GM12878 (cell line): Measurements from ENCODE around the gene MICAL3. TPM values are rescaled to one million over a fixed set of nuclear protein-coding genes. Genes with fewer than 3 reads are reported as not detected.

ENCODE experiments used
- ATAC-seq: fragments of 200-7000 bp; cut with Tn5 transposase; 3 replicates; pipeline ENCODE4 v1.9.1; 2020; ENCODE audit warnings: mild to moderate bottlenecking, moderate library complexity
- BruUV-seq: library from RNA; stranded (reverse); fragments of 400-500 nt; replicated peaks from 2 replicates; lab custom pipeline; 2021; lab: Mats Ljungman, UMichigan
- CTCF ChIA-PET: fragments of 300-600 bp; sonication (Branson Sonifier 250); formaldehyde crosslinking; extraction: SDS; loops from one replicate; lab custom pipeline; 2021; ENCODE audit warnings: inconsistent platforms; lab: Yijun Ruan, JAX
- POLR2A ChIA-PET: fragments of 350-600 bp; formaldehyde crosslinking; extraction: SDS; loops from one replicate; lab custom pipeline; 2021; ENCODE audit warnings: inconsistent platforms; lab: Charles Lee
- RAD21 ChIA-PET: fragments of 300-600 bp; sonication (Branson Sonifier 250); formaldehyde crosslinking; loops from one replicate; lab custom pipeline; 2023; ENCODE audit warnings: antibody characterized with exemption; ENCODE audit not compliant: unreplicated experiment; lab: Charles Lee
- SMC1A ChIA-PET: fragments of 300-600 bp; sonication (Branson Sonifier 250); formaldehyde crosslinking; loops from one replicate; lab custom pipeline; 2023; ENCODE audit not compliant: unreplicated experiment, uncharacterized antibody; lab: Charles Lee
- DNase-seq: peaks from one replicate; pipeline ENCODE4 v3.0.0-alpha.2; 2011; ENCODE audit warnings: low read depth, low spot score
- FAIRE-seq: peaks from 3 replicates; lab custom pipeline; 2011; peaks lifted over from hg19 to GRCh38; lab: Jason Lieb, UNC
- H2AFZ ChIP-seq: 2 replicates; pipeline ENCODE4 v1.6.0; 2011; ENCODE audit warnings: low read depth, low read length, control low read depth; ENCODE audit not compliant: control insufficient read depth
- H3K27ac ChIP-seq: 2 replicates; pipeline ENCODE4 v1.5.1; 2011; ENCODE audit warnings: control low read depth; ENCODE audit not compliant: control insufficient read depth, insufficient read depth
- H3K27me3 ChIP-seq, 2 experiments: replicated peaks in 1 of 2; 2 replicates each; pipeline versions ENCODE4 v1.6.0 to v1.6.1; 2011; ENCODE audit warnings: low read length in 1 of 2; ENCODE audit not compliant: control insufficient read depth in 2 of 2, insufficient read depth in 2 of 2
- H3K36me3 ChIP-seq, 2 experiments: 2 replicates each; pipeline ENCODE4 v1.5.1; 2011; ENCODE audit warnings: low read length in 1 of 2; ENCODE audit not compliant: control insufficient read depth in 2 of 2, insufficient read depth in 2 of 2
- H3K4me1 ChIP-seq: 2 replicates; pipeline ENCODE4 v1.6.1; 2011; ENCODE audit warnings: mild to moderate bottlenecking, low read length, moderate library complexity, mixed read lengths; ENCODE audit not compliant: control insufficient read depth, insufficient read depth
- H3K4me2 ChIP-seq: 2 replicates; pipeline ENCODE4 v1.6.0; 2011; ENCODE audit warnings: control low read depth; ENCODE audit not compliant: control insufficient read depth, insufficient read depth
- H3K4me3 ChIP-seq: fragments of 200-600 bp; sonication (generic); 2 replicates; pipeline ENCODE4 v1.5.1; 2016
- H3K79me2 ChIP-seq: 2 replicates; pipeline ENCODE4 v1.6.0; 2011; ENCODE audit warnings: low read length; ENCODE audit not compliant: control insufficient read depth, insufficient read depth
- H3K9ac ChIP-seq: 2 replicates; pipeline ENCODE4 v1.8.0; 2011; ENCODE audit warnings: low read length, control low read depth, mixed read lengths; ENCODE audit not compliant: control insufficient read depth, insufficient read depth
- H3K9me3 ChIP-seq: replicated peaks from 3 replicates; pipeline ENCODE4 v1.5.1; 2011; ENCODE audit warnings: mild to moderate bottlenecking, low read length; ENCODE audit not compliant: control insufficient read depth, insufficient read depth
- H4K20me1 ChIP-seq: 2 replicates; pipeline ENCODE4 v1.6.0; 2011; ENCODE audit not compliant: control insufficient read depth, insufficient read depth
- DPF2 ChIP-seq: fragments of 450-650 bp; IDR thresholded peaks from 2 replicates; pipeline ENCODE4 v1.6.1; 2017; ENCODE audit warnings: mild to moderate bottlenecking
- FOXK2 ChIP-seq: fragments of 450-650 bp; IDR thresholded peaks from 2 replicates; pipeline ENCODE4 v1.6.1; 2017; ENCODE audit warnings: mild to moderate bottlenecking, moderate library complexity
- MAX ChIP-seq: IDR thresholded peaks from 2 replicates; pipeline ENCODE4 v1.6.1; 2012; ENCODE audit warnings: low read depth, low read length, improper control_type of control experiment
- NR2C2 ChIP-seq: IDR thresholded peaks from 2 replicates; pipeline ENCODE4 v1.6.1; 2011; ENCODE audit warnings: borderline replicate concordance, low read depth; ENCODE audit not compliant: control insufficient read depth, insufficient read length
- POU2F2 ChIP-seq: IDR thresholded peaks from 3 replicates; pipeline ENCODE4 v1.6.1; 2011; ENCODE audit warnings: low read depth, mild to moderate bottlenecking, low read length, borderline replicate concordance
- REST ChIP-seq: IDR thresholded peaks from 2 replicates; pipeline ENCODE4 v1.6.1; 2012; ENCODE audit warnings: mild to moderate bottlenecking, low read depth, low read length
- SMC3 ChIP-seq: IDR thresholded peaks from 2 replicates; pipeline ENCODE4 v1.6.1; 2011; ENCODE audit warnings: low read length, improper control_type of control experiment, borderline replicate concordance
- ZBED1 ChIP-seq: IDR thresholded peaks from 2 replicates; pipeline ENCODE4 v1.6.1; 2016; ENCODE audit warnings: borderline replicate concordance
- ZNF217 ChIP-seq: fragments of 450-650 bp; IDR thresholded peaks from 2 replicates; pipeline ENCODE4 v1.6.1; 2017; ENCODE audit warnings: antibody characterized with exemption, mild to moderate bottlenecking
- ZNF622 ChIP-seq: fragments of 450-650 bp; IDR thresholded peaks from 2 replicates; pipeline ENCODE4 v1.6.1; 2017; ENCODE audit warnings: mild to moderate bottlenecking, inconsistent platforms
- WGBS: methylation state at CpG from one replicate; pipeline ENCODE4 v1.1.6; 2016; ENCODE audit warnings: low lambda C conversion rate; ENCODE audit not compliant: insufficient replicate concordance, insufficient coverage; ENCODE audit errors: missing lambda C conversion rate; 5-methylcytosine and 5-hydroxymethylcytosine counted together
- in situ Hi-C: fragments of 300-500 bp; cut with MboI; formaldehyde crosslinking; loops from 9 replicates; pipeline ENCODE4 v1.14.3; 2018; ENCODE audit warnings: mixed read lengths
- intact Hi-C: fragments of 100-400 bp; cut with micrococcal nuclease; formaldehyde crosslinking; loops from one replicate; pipeline ENCODE4 v1.14.2; 2022; ENCODE audit not compliant: unreplicated experiment
- polyA plus RNA-seq, 11 experiments: library from polyadenylated mRNA; depleted of rRNA in 4 of 11; unstranded in 6 of 11; stranded (reverse) in 5 of 11; fragments of >200 nt; fragmentation: Nextera tagmentation in 4 of 11; fragmentation: Illumina TruSeq in 1 of 11; extraction: Ambion mirVana in 4 of 11; extraction: Trizol in 1 of 11; gene quantifications; 1 replicate in 1 of 11; 2 replicates in 10 of 11; pipeline versions ENCODE4 v1.2.1 to v1.2.3, GENCODE V29; 2011 to 2016; ENCODE audit warnings: inconsistent platforms in 2 of 11, missing spikeins in 2 of 11, low read depth in 1 of 11
- total RNA-seq, 4 experiments: library from RNA; depleted of rRNA in 3 of 4; stranded (reverse); fragments of >200 nt in 3 of 4; fragmentation: Illumina TruSeq in 1 of 4; extraction: Trizol in 1 of 4; gene quantifications; 2 replicates each; pipeline versions ENCODE4 v1.2.1 to v1.2.3, GENCODE V29; 2013 to 2021

The MICAL3 gene
- total and polyA plus RNA-seq, 10 of the 15 experiments (the other 5 are each of a cell fraction or from before 2014, with no cell fraction given) = 2.6 to 92.2 (median 24.0) TPM

- TF ChIP-seq MAX = no peak
- TF ChIP-seq FOXK2 = no peak
- TF ChIP-seq REST = no peak
- TF ChIP-seq DPF2 = no peak
- TF ChIP-seq SMC3 = no peak
- no peak for TF ChIP-seq NR2C2
- TF ChIP-seq ZNF217 = no peak
- no peak for TF ChIP-seq ZBED1
- TF ChIP-seq, all 136 proteins: peak for 0
These were observed 66.7 kb downstream of the MICAL3 start (continued) for GRCh38 chr22:17957693-17958092.

- Histone ChIP-seq H3K4me2 (no peak overlapping the region), H4K20me1 (peaks cover 5% of the 10 kb centered on the region; the same call in 1 of the 2 replicates), H2AFZ (no peak overlapping the region), H3K4me3 (no peak overlapping the region), H3K9me3 (no peaks in the 10 kb centered on the region), H3K27me3 (no peaks in the 10 kb centered on the region), H3K9ac (no peak overlapping the region), H3K4me1 (0 out of 2 replicates have a peak, but pooled peaks cover 4% of the 10 kb centered on the region), H3K36me3 (peaks cover 0 to 12% of the 10 kb centered on the region in 2 experiments; a peak in 2 of 4 replicates), H3K27ac (no peak overlapping the region), H3K79me2 (peaks cover 4% of the 10 kb centered on the region; the same call in 1 of the 2 replicates)
- FAIRE-seq = no peak
- SMC1A ChIA-PET = interaction anchor here (1.0 to 1.9 kb wide), 4 partner anchors 10 to 119 kb away, joined by 4 to 6 read pairs (median 5); no protein-coding TSS in a partner anchor
- intact Hi-C loops (no loop called here), in situ Hi-C loops (no loop called here)
- POLR2A ChIA-PET = interaction anchor here (0.6 kb wide), 3 partner anchors 9 to 107 kb away, joined by 6 to 9 read pairs (median 6); no protein-coding TSS in a partner anchor
- CTCF ChIA-PET = interaction anchor here (0.7 to 1.2 kb wide), 2 partner anchors 119 to 387 kb away, joined by 3 read pairs; no protein-coding TSS in a partner anchor
- 75% methylated on average over 7 of the region's 7 CpGs for WGBS
- ATAC-seq = no peak
- TF ChIP-seq POU2F2 = no peak
- no peak for TF ChIP-seq ZNF622
- DNase-seq = no peak
- RAD21 ChIA-PET = no interaction called here
- BruUV-seq = no TSS peak
These were observed 67.2 kb downstream of the MICAL3 start for GRCh38 chr22:17957204-17957603.
